ENCODE results near the gene SVOP.

Gene SVOP

GRCh38 chr12:108985750-108986149, 35.1 kb downstream of the SVOP start:
- TF ChIP-seq, protein P1, sequence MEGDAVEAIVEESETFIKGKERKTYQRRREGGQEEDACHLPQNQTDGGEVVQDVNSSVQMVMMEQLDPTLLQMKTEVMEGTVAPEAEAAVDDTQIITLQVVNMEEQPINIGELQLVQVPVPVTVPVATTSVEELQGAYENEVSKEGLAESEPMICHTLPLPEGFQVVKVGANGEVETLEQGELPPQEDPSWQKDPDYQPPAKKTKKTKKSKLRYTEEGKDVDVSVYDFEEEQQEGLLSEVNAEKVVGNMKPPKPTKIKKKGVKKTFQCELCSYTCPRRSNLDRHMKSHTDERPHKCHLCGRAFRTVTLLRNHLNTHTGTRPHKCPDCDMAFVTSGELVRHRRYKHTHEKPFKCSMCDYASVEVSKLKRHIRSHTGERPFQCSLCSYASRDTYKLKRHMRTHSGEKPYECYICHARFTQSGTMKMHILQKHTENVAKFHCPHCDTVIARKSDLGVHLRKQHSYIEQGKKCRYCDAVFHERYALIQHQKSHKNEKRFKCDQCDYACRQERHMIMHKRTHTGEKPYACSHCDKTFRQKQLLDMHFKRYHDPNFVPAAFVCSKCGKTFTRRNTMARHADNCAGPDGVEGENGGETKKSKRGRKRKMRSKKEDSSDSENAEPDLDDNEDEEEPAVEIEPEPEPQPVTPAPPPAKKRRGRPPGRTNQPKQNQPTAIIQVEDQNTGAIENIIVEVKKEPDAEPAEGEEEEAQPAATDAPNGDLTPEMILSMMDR (IDR thresholded peaks at IDR 0.05) = no peak
- H3K27ac ChIP-seq = no peak overlapping the region
- no peaks in the 10 kb centered on the region for H3K27me3 ChIP-seq
- no peaks in the 10 kb centered on the region for H3K9me3 ChIP-seq
- H3K36me3 ChIP-seq = no peaks in the 10 kb centered on the region
- H3K4me1 ChIP-seq (ENCODE audit: control insufficient read depth in 1 of 2, insufficient read depth in 1 of 2, low read depth in 1 of 2, low read length in 1 of 2) = no peaks in the 10 kb centered on the region
- H3K4me3 ChIP-seq (ENCODE audit: low read depth in 1 of 2, low read length in 1 of 2) = no peak overlapping the region

GRCh38 chr12:108983227-108983626, 37.6 kb downstream of the SVOP start:
- Histone ChIP-seq H3K4me1 (ENCODE audit: control insufficient read depth in 1 of 2, insufficient read depth in 1 of 2, low read depth in 1 of 2, low read length in 1 of 2) (no peaks in the 10 kb centered on the region), H3K36me3 (no peaks in the 10 kb centered on the region), H3K9me3 (no peaks in the 10 kb centered on the region), H3K27me3 (peaks cover 4% of the 10 kb centered on the region), H3K27ac (no peak overlapping the region), H3K4me3 (ENCODE audit: low read depth in 1 of 2, low read length in 1 of 2) (no peak overlapping the region)
- TF ChIP-seq, protein P1 (IDR thresholded peaks at IDR 0.05) = no peak

GRCh38 chr12:108982621-108983219, 38.1 kb downstream of the SVOP start:
- Histone ChIP-seq H3K9me3 (no peaks in the 10 kb centered on the region), H3K4me3 (ENCODE audit: low read depth in 1 of 2, low read length in 1 of 2) (no peak overlapping the region), H3K4me1 (ENCODE audit: control insufficient read depth in 1 of 2, insufficient read depth in 1 of 2, low read depth in 1 of 2, low read length in 1 of 2) (no peaks in the 10 kb centered on the region), H3K27me3 (peaks cover 9% of the 10 kb centered on the region), H3K27ac (no peak overlapping the region), H3K36me3 (no peaks in the 10 kb centered on the region)
- TF ChIP-seq, protein P1 (IDR thresholded peaks at IDR 0.05) = no peak

- Histone ChIP-seq H3K27ac (no peak overlapping the region), H3K27me3 (peaks cover 17% of the 10 kb centered on the region), H3K4me3 (ENCODE audit: low read depth in 1 of 2, low read length in 1 of 2) (no peak overlapping the region), H3K4me1 (ENCODE audit: control insufficient read depth in 1 of 2, insufficient read depth in 1 of 2, low read depth in 1 of 2, low read length in 1 of 2) (no peaks in the 10 kb centered on the region), H3K36me3 (no peaks in the 10 kb centered on the region), H3K9me3 (no peaks in the 10 kb centered on the region)
- TF ChIP-seq, protein P1 (IDR thresholded peaks at IDR 0.05) = no peak
Observed at GRCh38 chr12:108981835-108982234, 39.0 kb downstream of the SVOP start.

- Histone ChIP-seq H3K36me3 (no peaks in the 10 kb centered on the region), H3K27ac (no peak overlapping the region)
- TF ChIP-seq, protein P1 (IDR thresholded peaks at IDR 0.05) = no peak
Observed at GRCh38 chr12:108980831-108981618, 39.8 kb downstream of the SVOP start.

More at GRCh38 chr12:108980831-108981618, 39.8 kb downstream of the SVOP start:
- H3K9me3 ChIP-seq = no peaks in the 10 kb centered on the region
- H3K4me3 ChIP-seq (ENCODE audit: low read depth in 1 of 2, low read length in 1 of 2) = no peak overlapping the region
- peaks cover 18% of the 10 kb centered on the region for H3K27me3 ChIP-seq
- H3K4me1 ChIP-seq (ENCODE audit: control insufficient read depth in 1 of 2, insufficient read depth in 1 of 2, low read depth in 1 of 2, low read length in 1 of 2) = no peaks in the 10 kb centered on the region
